GM21367 (cell line): ENCODE measurements around the gene RUNX3.

Experiments
- ATAC-seq: cut with Tn5 transposase; IDR thresholded peaks from one replicate; pipeline ENCODE4 v1.9.1; 2021; ENCODE audit not compliant: unreplicated experiment

RUNX3 gene

GRCh38 chr1:24866211-24867083, 63.6 kb downstream of the RUNX3 start:
- ATAC-seq, result no peak

DNA sequence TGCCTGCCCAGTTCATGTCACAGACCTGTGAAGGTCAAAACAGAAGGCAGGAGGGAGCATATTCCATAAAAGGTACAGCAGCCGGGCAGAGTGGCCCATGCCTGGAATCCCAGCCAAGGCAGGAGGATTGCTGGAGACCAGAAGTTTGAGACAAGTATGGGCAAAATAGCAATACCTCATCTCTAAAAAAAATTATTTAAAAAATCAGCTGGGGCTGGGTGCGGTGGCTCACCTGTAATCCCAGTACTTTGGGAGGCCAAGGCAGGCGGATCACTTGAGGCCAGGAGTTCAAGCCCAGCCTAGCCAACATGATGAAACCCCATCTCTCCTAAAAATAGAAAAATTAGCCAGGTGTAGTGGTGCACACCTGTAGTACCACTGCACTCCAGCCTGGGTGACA, 64.5 kb downstream of the RUNX3 start:
- ATAC-seq, result no peak

GRCh38 chr1:24865168-24865567, 64.9 kb downstream of the RUNX3 start:
- ATAC-seq, result no peak

DNA sequence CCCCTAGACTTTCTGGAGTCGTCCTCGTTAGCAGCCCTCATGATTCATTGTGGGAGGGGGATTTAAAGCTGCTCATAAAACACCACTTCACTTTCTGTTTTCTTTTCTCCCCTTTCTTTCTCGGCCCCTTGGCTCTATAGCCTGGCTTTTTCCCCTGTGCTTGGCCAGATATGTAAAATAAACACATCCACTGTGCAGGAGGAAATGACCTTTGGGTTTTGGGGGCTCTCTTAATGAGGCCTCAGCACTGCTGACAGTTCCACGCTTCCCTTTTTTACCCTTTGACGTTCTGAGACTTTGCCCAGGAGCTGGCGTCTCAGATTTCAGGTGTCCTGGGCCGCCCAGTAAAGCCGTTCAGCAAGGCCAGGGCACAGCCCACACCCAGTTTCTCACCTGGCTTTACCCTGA, 65.7 kb downstream of the RUNX3 start:
- no peak for ATAC-seq

DNA sequence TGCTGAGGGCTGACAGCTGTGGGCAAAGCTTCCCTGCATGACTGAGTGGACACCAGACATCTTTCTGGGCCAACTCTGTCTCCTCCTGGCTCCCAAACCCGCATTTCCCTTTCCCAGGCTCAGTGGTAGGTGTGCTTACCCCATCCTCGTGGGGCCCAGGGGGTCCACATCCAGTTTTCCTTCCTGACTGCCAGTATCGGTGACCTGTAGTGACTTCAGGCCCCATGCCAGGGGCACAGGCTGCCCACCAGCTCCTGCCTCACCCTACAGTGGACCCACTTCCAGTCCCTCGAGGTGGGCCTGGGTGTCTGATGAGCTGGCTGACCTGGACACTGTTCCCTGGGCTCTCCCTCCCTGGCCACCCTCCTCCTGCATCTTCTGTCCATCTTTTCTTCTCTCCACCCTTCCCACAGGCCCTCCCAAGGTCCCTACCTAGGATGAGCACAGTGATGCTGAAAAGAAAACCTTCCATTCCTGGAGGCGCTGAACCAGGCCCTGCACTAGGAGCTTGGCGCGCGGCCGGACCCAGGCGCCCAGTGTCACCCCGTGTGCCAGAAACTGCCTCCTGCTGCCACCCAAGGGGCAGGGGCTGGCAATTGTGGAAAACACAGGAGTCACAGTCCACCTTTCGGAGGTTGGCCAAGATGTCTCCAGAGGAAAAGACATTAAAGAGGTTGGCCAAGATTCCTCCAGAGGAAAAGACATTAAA, 67.1 kb downstream of the RUNX3 start:
- ATAC-seq, result no peak

- no peak for ATAC-seq
Measured at GRCh38 chr1:24861821-24862727, 68.0 kb downstream of the RUNX3 start.

- no peak for ATAC-seq
Measured at GRCh38 chr1:24860841-24861240, 69.2 kb downstream of the RUNX3 start.

DNA sequence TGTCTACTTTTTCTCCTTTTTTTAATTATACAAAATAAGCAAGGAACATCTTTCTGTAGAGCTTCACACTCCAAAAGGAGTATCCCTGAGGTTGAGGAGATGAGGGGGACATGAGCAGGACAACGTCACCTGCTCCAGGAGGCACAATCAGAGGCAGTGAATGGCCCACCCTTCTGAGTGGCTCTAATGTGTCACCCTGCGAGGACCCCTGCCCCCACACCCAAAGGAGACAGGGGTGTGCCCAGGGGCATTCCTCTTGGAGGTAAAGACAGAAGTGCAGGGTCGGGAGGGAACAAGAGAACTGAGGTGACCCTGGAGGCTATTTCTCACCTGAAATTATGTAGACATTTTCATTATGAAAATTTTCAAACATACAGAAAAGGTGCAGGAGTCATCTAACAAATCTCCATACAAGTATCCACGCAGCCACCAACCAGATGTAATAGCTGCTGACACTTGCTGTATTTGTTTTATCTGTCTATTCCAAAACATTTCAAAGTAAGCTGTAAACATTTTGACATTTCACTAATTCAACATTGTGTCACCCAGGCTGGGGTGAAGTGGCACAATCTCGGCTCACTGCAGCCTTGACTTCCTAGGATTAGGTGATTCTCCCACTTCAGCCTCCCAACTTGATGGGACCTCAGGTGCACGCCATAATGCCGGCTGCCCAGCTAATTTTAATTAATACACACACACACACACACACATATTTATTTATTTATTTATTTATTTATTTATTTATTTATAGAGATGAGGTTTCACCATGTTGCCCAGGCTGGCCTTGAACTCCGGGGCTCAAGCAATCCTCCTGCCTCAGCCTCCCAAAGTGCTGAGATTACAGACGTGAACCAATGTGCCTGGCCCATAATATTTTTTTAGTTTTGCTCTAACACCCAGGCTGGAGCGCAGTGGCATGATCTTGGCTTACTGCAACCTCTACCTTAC, 70.7 kb downstream of the RUNX3 start:
- no peak for ATAC-seq

GRCh38 chr1:24858277-24858676, 71.8 kb downstream of the RUNX3 start:
- ATAC-seq, result no peak

DNA sequence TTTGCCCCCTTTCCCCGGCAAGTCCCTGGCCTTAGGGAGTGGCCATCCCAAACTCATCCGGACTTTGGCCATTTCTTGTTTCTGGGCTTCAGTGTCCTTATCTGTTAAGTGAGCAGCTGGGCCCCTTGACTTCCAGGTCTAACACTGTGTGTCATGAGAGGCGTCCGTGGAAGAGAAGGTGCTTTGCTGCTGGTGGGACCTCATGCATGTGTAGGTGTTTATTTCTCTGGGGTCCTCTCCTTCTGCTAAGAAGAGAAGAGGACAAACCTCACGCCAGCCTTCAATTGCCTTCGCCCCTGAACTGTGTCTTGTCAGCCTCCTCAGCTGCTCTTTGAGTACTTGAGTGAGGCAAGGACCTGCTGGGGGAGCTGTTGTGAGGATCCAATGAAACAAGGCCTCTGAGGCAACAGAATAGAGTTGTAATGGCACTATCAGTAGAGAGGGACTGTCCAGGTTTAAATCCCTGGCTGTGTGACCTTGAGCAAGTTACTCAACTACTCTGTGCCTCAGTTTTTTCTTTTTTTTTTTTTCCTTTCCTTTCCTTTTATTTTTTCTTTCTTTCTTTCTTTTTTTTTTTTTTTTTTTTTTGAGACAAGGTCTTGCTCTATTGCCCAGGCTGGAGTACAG, 72.5 kb downstream of the RUNX3 start:
- no peak for ATAC-seq

DNA sequence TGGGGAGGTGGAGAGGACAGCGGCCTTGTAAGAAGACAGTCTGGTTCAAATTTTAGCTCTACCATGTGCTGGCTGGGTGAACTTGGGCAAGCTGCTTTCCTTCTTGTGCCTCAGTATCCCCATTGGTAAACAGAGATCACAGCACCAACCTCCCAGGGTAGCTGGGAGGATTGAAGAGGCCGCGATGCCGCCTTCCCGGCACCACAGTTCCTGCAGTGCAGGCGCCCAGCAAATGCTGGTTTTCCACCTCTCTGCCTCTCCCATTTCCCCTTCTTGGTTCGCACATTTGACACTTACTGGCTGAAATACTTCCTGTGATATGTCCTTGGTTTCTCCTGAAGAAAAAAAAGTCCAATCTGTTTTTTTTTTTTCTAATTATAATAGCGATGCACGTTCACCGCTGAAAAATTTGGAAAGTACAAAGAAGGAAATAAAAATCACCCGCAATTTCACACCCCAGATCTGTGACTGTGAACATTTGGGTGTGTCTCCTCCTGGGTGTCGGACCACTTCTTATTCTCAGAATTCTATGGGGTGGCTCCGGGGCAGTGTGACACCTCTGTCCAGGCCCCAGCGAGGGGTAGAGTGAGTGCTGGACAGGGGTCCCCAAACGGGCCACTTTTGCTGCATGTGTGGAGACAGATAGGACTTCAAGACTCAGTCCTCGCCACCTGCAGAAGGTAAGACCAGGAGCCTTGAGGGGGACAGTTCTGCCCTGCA, 73.1 kb downstream of the RUNX3 start:
- ATAC-seq, result no peak

DNA sequence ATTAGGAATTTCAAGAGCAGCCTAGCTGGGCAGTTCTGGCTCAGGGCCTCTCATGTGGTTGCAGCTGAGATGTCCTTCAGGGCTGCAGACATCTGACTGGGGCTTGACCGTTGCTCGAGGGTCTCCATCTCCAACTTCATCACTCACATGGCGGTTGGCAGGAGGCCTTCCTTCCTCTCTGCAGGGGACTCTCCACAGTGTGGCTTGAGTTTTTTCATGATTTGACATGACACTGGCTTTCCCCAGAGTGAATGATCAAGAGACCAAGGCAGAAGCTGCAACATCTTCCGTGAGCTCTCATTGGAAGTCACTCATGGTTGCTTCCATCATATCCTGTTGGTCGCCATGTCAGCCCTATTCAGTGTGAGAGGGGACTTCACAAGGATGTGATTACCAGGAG, 74.6 kb downstream of the RUNX3 start:
- no peak for ATAC-seq

- no peak for ATAC-seq
Measured at GRCh38 chr1:24853649-24854048, 76.4 kb downstream of the RUNX3 start.

- ATAC-seq, result no peak
Measured at GRCh38 chr1:24850328-24850920, 79.7 kb downstream of the RUNX3 start.

DNA sequence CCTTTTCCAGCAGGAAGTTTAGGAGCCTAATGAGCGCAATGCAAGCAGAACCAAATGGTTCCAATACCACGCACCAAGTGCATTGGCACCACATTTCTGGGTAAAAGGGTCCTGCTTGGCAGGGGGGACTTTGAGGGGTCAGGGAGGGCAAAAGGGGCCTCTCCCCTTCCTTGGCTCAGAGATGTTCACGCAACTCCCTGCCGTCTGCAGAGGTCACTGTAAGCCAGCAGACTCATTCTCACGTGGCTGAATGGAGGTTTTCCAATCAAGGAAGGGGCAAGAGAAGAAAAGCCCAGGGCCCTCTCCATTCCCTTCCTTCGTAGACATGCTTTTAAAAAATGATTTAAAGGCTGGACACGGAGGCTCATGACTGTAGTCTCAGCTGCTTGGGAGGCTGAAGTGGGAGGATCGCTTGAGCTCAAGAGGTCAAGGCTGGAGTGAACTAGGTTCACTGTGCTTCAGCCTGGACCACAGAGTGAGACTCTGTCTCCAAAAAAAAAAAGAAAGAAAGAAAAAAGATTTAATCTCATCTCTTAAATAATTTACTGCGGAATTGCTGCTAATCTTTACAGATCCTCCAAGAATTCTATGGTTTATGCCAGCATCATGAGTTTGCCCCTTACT, 80.3 kb downstream of the RUNX3 start:
- ATAC-seq, result no peak
